GM23248 (cell line): Measurements from ENCODE around the gene ST6GALNAC3. TPM values are rescaled to one million over a fixed set of nuclear protein-coding genes. Genes with fewer than 3 reads are reported as not detected.

Source experiments
- DNase-seq: peaks from one replicate; pipeline ENCODE4 v3.0.0-alpha.2; 2015
- H2AFZ ChIP-seq: fragments of 200-600 bp; sonication (generic); 2 replicates; pipeline ENCODE4 v1.6.1; 2016; ENCODE audit warnings: antibody characterized with exemption
- H3F3A ChIP-seq: fragments of 200-600 bp; sonication (generic); 2 replicates; pipeline ENCODE4 v1.6.1; 2016; ENCODE audit warnings: mild to moderate bottlenecking, antibody characterized with exemption, mixed run types; ENCODE audit not compliant: insufficient read depth
- H3K27ac ChIP-seq: fragments of 200-600 bp; sonication (generic); 2 replicates; pipeline ENCODE4 v1.5.1; 2016; ENCODE audit warnings: mild to moderate bottlenecking
- H3K27me3 ChIP-seq: fragments of 200-600 bp; sonication (generic); replicated peaks from 2 replicates; pipeline ENCODE4 v1.6.1; 2016; ENCODE audit warnings: mild to moderate bottlenecking; ENCODE audit not compliant: insufficient read depth
- H3K36me3 ChIP-seq: fragments of 200-600 bp; sonication (generic); 2 replicates; pipeline ENCODE4 v1.6.1; 2016; ENCODE audit warnings: low read depth, mild to moderate bottlenecking
- H3K4me1 ChIP-seq: fragments of 200-600 bp; sonication (generic); 2 replicates; pipeline ENCODE4 v1.6.1; 2016; ENCODE audit warnings: mild to moderate bottlenecking; ENCODE audit not compliant: insufficient read depth
- H3K4me2 ChIP-seq: fragments of 200-600 bp; sonication (generic); one replicate; pipeline ENCODE4 v1.6.1; 2016; ENCODE audit warnings: mild to moderate bottlenecking; ENCODE audit not compliant: unreplicated experiment
- H3K4me3 ChIP-seq: fragments of 200-600 bp; sonication (generic); 2 replicates; pipeline ENCODE4 v1.5.1; 2016; ENCODE audit warnings: mild to moderate bottlenecking
- H3K79me2 ChIP-seq: fragments of 200-600 bp; sonication (generic); 2 replicates; pipeline ENCODE4 v1.6.1; 2016; ENCODE audit warnings: mild to moderate bottlenecking; ENCODE audit not compliant: insufficient read depth
- H3K9ac ChIP-seq: fragments of 200-600 bp; sonication (generic); 2 replicates; pipeline ENCODE4 v1.6.1; 2016; ENCODE audit warnings: mild to moderate bottlenecking
- H3K9me2 ChIP-seq: fragments of 200-600 bp; sonication (generic); 2 replicates; pipeline ENCODE4 v1.6.1; 2016; ENCODE audit warnings: mixed run types, mild to moderate bottlenecking, moderate library complexity; ENCODE audit not compliant: insufficient read depth
- H3K9me3 ChIP-seq: fragments of 200-600 bp; sonication (generic); one replicate; pipeline ENCODE4 v1.6.1; 2017; ENCODE audit warnings: low read depth
- H4K20me1 ChIP-seq: fragments of 200-600 bp; sonication (generic); 2 replicates; pipeline ENCODE4 v1.6.0; 2016; ENCODE audit not compliant: insufficient read depth
- EZH2 ChIP-seq: fragments of 200-600 bp; sonication (generic); IDR thresholded peaks from 2 replicates; pipeline ENCODE4 v1.6.1; 2018; ENCODE audit warnings: antibody characterized with exemption, mild to moderate bottlenecking; ENCODE audit not compliant: insufficient read depth, poor library complexity, severe bottlenecking
- EZH2phosphoT487 ChIP-seq: fragments of 200-600 bp; sonication (generic); IDR thresholded peaks from 2 replicates; pipeline ENCODE4 v1.6.1; 2018; ENCODE audit warnings: antibody characterized with exemption, moderate library complexity, mild to moderate bottlenecking, low read depth; ENCODE audit not compliant: insufficient read depth
- WGBS, 2 experiments: methylation state at CpG; one replicate each; pipeline ENCODE4 v1.1.6; 2015 to 2017; ENCODE audit warnings: low lambda C conversion rate in 2 of 2, low coverage in 1 of 2; ENCODE audit errors: missing lambda C conversion rate in 2 of 2; 5-methylcytosine and 5-hydroxymethylcytosine counted together
- in situ Hi-C: fragments of 300-500 bp; cut with MboI; formaldehyde crosslinking; loops from 2 replicates; pipeline ENCODE4 v1.15.0; 2020
- polyA plus RNA-seq: library from polyadenylated mRNA; unstranded; fragments of >200 nt; fragmentation: Nextera tagmentation; extraction: Ambion mirVana; gene quantifications from 2 replicates; pipeline ENCODE4 v1.2.1, GENCODE V29; 2016
- total RNA-seq: library from RNA; depleted of rRNA; stranded (reverse); fragments of >200 nt; shearing (Covaris generic); gene quantifications from 2 replicates; pipeline ENCODE4 v1.2.3, GENCODE V29; 2014

The ST6GALNAC3 gene
- total and polyA plus RNA-seq, 2 experiments from 2014 or later = not detected

- Histone ChIP-seq H3K36me3 (no peaks in the 10 kb centered on the region), H3F3A (no peaks in the 10 kb centered on the region), H3K9me2 (no peaks in the 10 kb centered on the region), H3K4me3 (no peak overlapping the region), H3K4me2 (no peak overlapping the region), H4K20me1 (no peaks in the 10 kb centered on the region), H3K9ac (no peak overlapping the region), H3K4me1 (peaks cover 8% of the 10 kb centered on the region), H3K79me2 (no peaks in the 10 kb centered on the region), H3K27ac (no peak overlapping the region), H3K27me3 (no peaks in the 10 kb centered on the region), H2AFZ (no peak overlapping the region), H3K9me3 (peaks cover 3% of the 10 kb centered on the region)
- WGBS, 2 experiments = 76 to 78% methylated on average over 3 of the region's 3 CpGs
- no peak for TF ChIP-seq EZH2
- no peak for TF ChIP-seq EZH2phosphoT487
- no peak for DNase-seq
- in situ Hi-C loops = no loop called here
Measured at GRCh38 chr1:76252431-76252830, 177.9 kb downstream of the ST6GALNAC3 start.

- H3F3A ChIP-seq = no peaks in the 10 kb centered on the region
- H3K27ac ChIP-seq = no peak overlapping the region
- 8 to 12% methylated on average over 9 of the region's 9 CpGs for WGBS, 2 experiments
Measured at GRCh38 chr1:76254104-76255030, 179.8 kb downstream of the ST6GALNAC3 start.

GRCh38 chr1:76256289-76257223 is 182.0 kb downstream of the ST6GALNAC3 start:
- Histone ChIP-seq H4K20me1 (no peaks in the 10 kb centered on the region), H3K36me3 (no peaks in the 10 kb centered on the region), H3K27ac (no peak overlapping the region), H3K27me3 (no peaks in the 10 kb centered on the region), H3K9me3 (no peaks in the 10 kb centered on the region), H3K4me3 (no peak overlapping the region), H2AFZ (no peak overlapping the region), H3K9me2 (no peaks in the 10 kb centered on the region), H3K9ac (no peak overlapping the region), H3K4me2 (no peak overlapping the region), H3F3A (no peaks in the 10 kb centered on the region), H3K4me1 (peaks cover 8% of the 10 kb centered on the region), H3K79me2 (no peaks in the 10 kb centered on the region)
- DNase-seq = no peak
- WGBS, 2 experiments = 63 to 67% methylated on average over 3 of the region's 3 CpGs
- TF ChIP-seq EZH2phosphoT487 = no peak
- no peak for TF ChIP-seq EZH2
- in situ Hi-C loops = no loop called here

More at GRCh38 chr1:76254104-76255030, 179.8 kb downstream of the ST6GALNAC3 start:
- H3K36me3 ChIP-seq = no peaks in the 10 kb centered on the region
- TF ChIP-seq EZH2phosphoT487 = no peak
- no peak for TF ChIP-seq EZH2
- in situ Hi-C loops = no loop called here
- H3K9ac ChIP-seq = no peak overlapping the region
- no peaks in the 10 kb centered on the region for H3K9me3 ChIP-seq
- H3K9me2 ChIP-seq = no peaks in the 10 kb centered on the region
- peaks cover 8% of the 10 kb centered on the region for H3K4me1 ChIP-seq
- H3K79me2 ChIP-seq = no peaks in the 10 kb centered on the region
- peak overlapping the region; percentile 9 for H3K4me2 ChIP-seq
- H2AFZ ChIP-seq = 0 out of 2 replicates have a peak overlapping the region, but pooled peaks have one; percentile 6
- no peaks in the 10 kb centered on the region for H3K27me3 ChIP-seq
- H4K20me1 ChIP-seq = no peaks in the 10 kb centered on the region
- H3K4me3 ChIP-seq = no peak overlapping the region
- DNase-seq = peak; percentile 51

GRCh38 chr1:76257823-76258222 is 183.3 kb downstream of the ST6GALNAC3 start:
- no peaks in the 10 kb centered on the region for H3K36me3 ChIP-seq
- no peak overlapping the region for H3K27ac ChIP-seq
- H3K27me3 ChIP-seq = no peaks in the 10 kb centered on the region
- in situ Hi-C loops = no loop called here
- peaks cover 8% of the 10 kb centered on the region for H3K4me1 ChIP-seq
- no peak overlapping the region for H3K4me2 ChIP-seq
- H3K4me3 ChIP-seq = no peak overlapping the region
- H4K20me1 ChIP-seq = no peaks in the 10 kb centered on the region
- no peak overlapping the region for H2AFZ ChIP-seq
- no peaks in the 10 kb centered on the region for H3F3A ChIP-seq
- no peak overlapping the region for H3K9ac ChIP-seq
- no peaks in the 10 kb centered on the region for H3K79me2 ChIP-seq
- H3K9me2 ChIP-seq = no peaks in the 10 kb centered on the region
- no peak for DNase-seq
- 84 to 95% methylated on average over 2 of the region's 2 CpGs for WGBS, 2 experiments
- H3K9me3 ChIP-seq = no peaks in the 10 kb centered on the region
- TF ChIP-seq EZH2 (no peak), EZH2phosphoT487 (no peak)
